Mesendoderm (in vitro differentiated cells): ENCODE results near the gene TOR1AIP2.

Experiments
- DNase-seq: peaks from one replicate; pipeline ENCODE4 v3.0.0; 2013
- H2AK5ac ChIP-seq: 2 replicates; pipeline ENCODE4 v1.6.1; 2013; ENCODE audit warnings: low read length, inconsistent platforms
- H2BK120ac ChIP-seq: 2 replicates; pipeline ENCODE4 v1.6.1; 2013; ENCODE audit warnings: low read depth, mild to moderate bottlenecking, low read length, moderate library complexity, mixed read lengths
- H2BK15ac ChIP-seq: replicated peaks from 2 replicates; pipeline ENCODE4 v1.6.1; 2013; ENCODE audit warnings: low read depth, mild to moderate bottlenecking, moderate library complexity
- H2BK5ac ChIP-seq: 2 replicates; pipeline ENCODE4 v1.6.1; 2013; ENCODE audit warnings: low read length, inconsistent platforms
- H3K18ac ChIP-seq: 2 replicates; pipeline ENCODE4 v1.6.1; 2013; ENCODE audit warnings: mild to moderate bottlenecking, low read length, mixed read lengths
- H3K23ac ChIP-seq: one replicate; pipeline ENCODE4 v1.6.1; 2013; ENCODE audit warnings: low read length
- H3K27ac ChIP-seq: 2 replicates; pipeline ENCODE4 v1.5.1; 2013; ENCODE audit warnings: low read depth, mild to moderate bottlenecking, inconsistent platforms, low read length, moderate library complexity
- H3K27me3 ChIP-seq: 2 replicates; pipeline ENCODE4 v1.6.1; 2013; ENCODE audit warnings: low read length, control low read depth, mild to moderate bottlenecking, inconsistent platforms; ENCODE audit not compliant: insufficient read depth, poor library complexity
- H3K36me3 ChIP-seq: 2 replicates; pipeline ENCODE4 v1.6.1; 2013; ENCODE audit warnings: low read length, inconsistent platforms; ENCODE audit not compliant: control insufficient read depth, insufficient read depth
- H3K4ac ChIP-seq: one replicate; pipeline ENCODE4 v1.6.1; 2013; ENCODE audit warnings: low read depth, mild to moderate bottlenecking, low read length, moderate library complexity
- H3K4me1 ChIP-seq: 2 replicates; pipeline ENCODE4 v1.6.1; 2013; ENCODE audit warnings: low read depth, low read length, inconsistent platforms; ENCODE audit not compliant: control insufficient read depth
- H3K4me2 ChIP-seq: 2 replicates; pipeline ENCODE4 v1.6.1; 2013; ENCODE audit warnings: low read length
- H3K4me3 ChIP-seq: 2 replicates; pipeline ENCODE4 v1.5.1; 2013; ENCODE audit warnings: mild to moderate bottlenecking, low read length
- H3K56ac ChIP-seq: one replicate; pipeline ENCODE4 v1.6.1; 2013; ENCODE audit warnings: low read length
- H3K79me1 ChIP-seq: 2 replicates; pipeline ENCODE4 v1.6.1; 2013; ENCODE audit warnings: low read length, inconsistent platforms
- H3K79me2 ChIP-seq: 2 replicates; pipeline ENCODE4 v1.6.1; 2013; ENCODE audit warnings: mild to moderate bottlenecking, low read length; ENCODE audit not compliant: control insufficient read depth, insufficient read depth
- H3K9ac ChIP-seq: 2 replicates; pipeline ENCODE4 v1.6.1; 2013; ENCODE audit warnings: low read length, inconsistent platforms
- H4K5ac ChIP-seq: one replicate; pipeline ENCODE4 v1.6.1; 2013; ENCODE audit warnings: low read length
- H4K8ac ChIP-seq: one replicate; pipeline ENCODE4 v1.6.1; 2013; ENCODE audit warnings: low read depth, mild to moderate bottlenecking, control low read depth, low read length, moderate library complexity
- WGBS: extraction: QIAGEN DNeasy Blood & Tissue Kit; methylation state at CpG from one replicate; pipeline ENCODE4 v1.1.7; 2013; ENCODE audit warnings: low lambda C conversion rate, missing lambda C conversion rate; ENCODE audit not compliant: insufficient coverage; ENCODE audit errors: extremely low coverage; 5-methylcytosine and 5-hydroxymethylcytosine counted together

The TOR1AIP2 gene

GRCh38 chr1:179873438-179873851 lies 4.2 kb downstream of the TOR1AIP2 start:
- H3K9ac ChIP-seq: no peak overlapping the region
- H4K8ac ChIP-seq: no peak overlapping the region
- H3K4me1 ChIP-seq: no peaks in the 10 kb centered on the region
- no peak overlapping the region for H3K56ac ChIP-seq
- no peak overlapping the region for H3K4me3 ChIP-seq
- H3K27ac ChIP-seq: no peak overlapping the region
- H2BK120ac ChIP-seq: no peak overlapping the region
- H3K23ac ChIP-seq: no peak overlapping the region
- H4K5ac ChIP-seq: no peak overlapping the region
- no peaks in the 10 kb centered on the region for H3K36me3 ChIP-seq
- H3K18ac ChIP-seq: no peak overlapping the region
- DNase-seq: no peak
- H3K27me3 ChIP-seq: no peaks in the 10 kb centered on the region
- peaks cover 34% of the 10 kb centered on the region for H3K79me2 ChIP-seq
- H3K79me1 ChIP-seq: peaks cover 7% of the 10 kb centered on the region
- no peak overlapping the region for H2BK15ac ChIP-seq
- no peak overlapping the region for H3K4ac ChIP-seq
- H3K4me2 ChIP-seq: no peak overlapping the region
- no CpG with 5 or more reads among the region's 2 CpGs for WGBS
- no peak overlapping the region for H2AK5ac ChIP-seq
- no peak overlapping the region for H2BK5ac ChIP-seq

GRCh38 chr1:179872558-179872957 lies 5.0 kb downstream of the TOR1AIP2 start:
- H3K4ac ChIP-seq: no peak overlapping the region
- H2BK5ac ChIP-seq: no peak overlapping the region
- H2BK15ac ChIP-seq: no peak overlapping the region
- no CpG with 5 or more reads among the region's 5 CpGs for WGBS
- H3K18ac ChIP-seq: no peak overlapping the region
- H3K27me3 ChIP-seq: no peaks in the 10 kb centered on the region
- H3K4me1 ChIP-seq: no peaks in the 10 kb centered on the region
- H3K23ac ChIP-seq: no peak overlapping the region
- H4K5ac ChIP-seq: no peak overlapping the region
- peaks cover 34% of the 10 kb centered on the region for H3K79me2 ChIP-seq
- no peak overlapping the region for H3K4me2 ChIP-seq
- no peak overlapping the region for H2BK120ac ChIP-seq
- no peak overlapping the region for H2AK5ac ChIP-seq
- H4K8ac ChIP-seq: no peak overlapping the region
- no peaks in the 10 kb centered on the region for H3K36me3 ChIP-seq
- no peak overlapping the region for H3K9ac ChIP-seq
- no peak overlapping the region for H3K56ac ChIP-seq
- no peak overlapping the region for H3K4me3 ChIP-seq
- peaks cover 7% of the 10 kb centered on the region for H3K79me1 ChIP-seq
- no peak overlapping the region for H3K27ac ChIP-seq
- DNase-seq: no peak

GRCh38 chr1:179871940-179872339 lies 5.7 kb downstream of the TOR1AIP2 start:
- no peak overlapping the region for H3K4ac ChIP-seq
- whole genome bisulfite sequencing: no CpG with 5 or more reads among the region's 1 CpG
- H3K79me2 ChIP-seq: peaks cover 31% of the 10 kb centered on the region

GRCh38 chr1:179870870-179871269 lies 6.7 kb downstream of the TOR1AIP2 start:
- H2BK15ac ChIP-seq: no peak overlapping the region
- no peak overlapping the region for H4K5ac ChIP-seq
- H2BK120ac ChIP-seq: no peak overlapping the region
- no peak overlapping the region for H2BK5ac ChIP-seq
- H3K79me1 ChIP-seq: peaks cover 12% of the 10 kb centered on the region
- no peaks in the 10 kb centered on the region for H3K27me3 ChIP-seq
- WGBS: no CpG with 5 or more reads among the region's 1 CpG
- no peaks in the 10 kb centered on the region for H3K36me3 ChIP-seq
- H3K27ac ChIP-seq: no peak overlapping the region
- no peak overlapping the region for H3K4me2 ChIP-seq
- H4K8ac ChIP-seq: no peak overlapping the region
- no peak overlapping the region for H3K9ac ChIP-seq
- H3K4me1 ChIP-seq: no peaks in the 10 kb centered on the region
- no peak overlapping the region for H2AK5ac ChIP-seq
- H3K4ac ChIP-seq: no peak overlapping the region
- DNase-seq: no peak
- no peak overlapping the region for H3K23ac ChIP-seq
- H3K56ac ChIP-seq: no peak overlapping the region
- H3K4me3 ChIP-seq: no peak overlapping the region
- H3K18ac ChIP-seq: no peak overlapping the region
- H3K79me2 ChIP-seq: peaks cover 29% of the 10 kb centered on the region

More at GRCh38 chr1:179871940-179872339, 5.7 kb downstream of the TOR1AIP2 start:
- H3K4me2 ChIP-seq: no peak overlapping the region
- H3K27ac ChIP-seq: no peak overlapping the region
- H2BK120ac ChIP-seq: no peak overlapping the region
- H4K8ac ChIP-seq: no peak overlapping the region
- no peak overlapping the region for H3K18ac ChIP-seq
- H3K79me1 ChIP-seq: peaks cover 10% of the 10 kb centered on the region
- no peaks in the 10 kb centered on the region for H3K27me3 ChIP-seq
- H3K23ac ChIP-seq: no peak overlapping the region
- H2BK15ac ChIP-seq: no peak overlapping the region
- H2BK5ac ChIP-seq: no peak overlapping the region
- H4K5ac ChIP-seq: no peak overlapping the region
- no peaks in the 10 kb centered on the region for H3K36me3 ChIP-seq
- H3K4me3 ChIP-seq: no peak overlapping the region
- no peak overlapping the region for H3K56ac ChIP-seq
- H3K9ac ChIP-seq: no peak overlapping the region
- H3K4me1 ChIP-seq: no peaks in the 10 kb centered on the region
- DNase-seq: no peak
- H2AK5ac ChIP-seq: no peak overlapping the region

GRCh38 chr1:179867493-179868330 lies 9.9 kb downstream of the TOR1AIP2 start:
- peak; percentile 83 for DNase-seq

More at GRCh38 chr1:179867493-179868330, 9.9 kb downstream of the TOR1AIP2 start:
- H3K4me3 ChIP-seq: no peak overlapping the region
- H3K56ac ChIP-seq: no peak overlapping the region
- H2BK15ac ChIP-seq: no peak overlapping the region
- H2BK5ac ChIP-seq: no peak overlapping the region
- WGBS: no CpG with 5 or more reads among the region's 1 CpG
- peaks cover 10% of the 10 kb centered on the region for H3K36me3 ChIP-seq
- no peak overlapping the region for H2AK5ac ChIP-seq
- no peak overlapping the region for H2BK120ac ChIP-seq
- H4K5ac ChIP-seq: no peak overlapping the region
- no peak overlapping the region for H3K18ac ChIP-seq
- peaks cover 11% of the 10 kb centered on the region for H3K79me2 ChIP-seq
- no peak overlapping the region for H3K9ac ChIP-seq
- no peak overlapping the region for H3K23ac ChIP-seq
- no peak overlapping the region for H3K27ac ChIP-seq
- no peak overlapping the region for H3K4ac ChIP-seq
- H4K8ac ChIP-seq: no peak overlapping the region
- peaks cover 15% of the 10 kb centered on the region for H3K79me1 ChIP-seq
- H3K4me1 ChIP-seq: no peaks in the 10 kb centered on the region
- H3K4me2 ChIP-seq: no peak overlapping the region
- H3K27me3 ChIP-seq: no peaks in the 10 kb centered on the region
